ENCODE measurements around the gene ZNF577.

ZNF577 gene

DNA sequence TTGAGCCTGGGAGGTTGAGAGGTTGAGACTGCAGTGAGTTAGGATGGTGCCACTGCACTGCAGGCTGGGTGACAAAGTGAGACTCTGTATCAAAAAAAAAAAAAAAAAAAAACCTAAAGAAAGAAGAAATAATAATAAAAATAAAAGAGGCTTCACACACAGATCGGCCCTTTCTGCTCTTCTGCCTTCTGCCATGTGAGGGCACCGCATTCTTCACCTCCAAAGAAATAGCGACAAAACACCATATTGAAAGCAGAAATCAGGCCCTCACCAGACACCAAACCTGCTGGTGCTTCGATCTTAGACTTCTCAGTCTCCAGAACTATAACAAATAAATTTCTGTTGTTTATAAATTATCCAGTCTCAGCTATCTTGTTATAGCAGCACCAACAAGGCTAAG, 14.1 kb upstream of the ZNF577 start:
- no peak overlapping the region for H3K4me3 ChIP-seq (ENCODE audit: low read depth, low read length)
- TF ChIP-seq, protein P1, sequence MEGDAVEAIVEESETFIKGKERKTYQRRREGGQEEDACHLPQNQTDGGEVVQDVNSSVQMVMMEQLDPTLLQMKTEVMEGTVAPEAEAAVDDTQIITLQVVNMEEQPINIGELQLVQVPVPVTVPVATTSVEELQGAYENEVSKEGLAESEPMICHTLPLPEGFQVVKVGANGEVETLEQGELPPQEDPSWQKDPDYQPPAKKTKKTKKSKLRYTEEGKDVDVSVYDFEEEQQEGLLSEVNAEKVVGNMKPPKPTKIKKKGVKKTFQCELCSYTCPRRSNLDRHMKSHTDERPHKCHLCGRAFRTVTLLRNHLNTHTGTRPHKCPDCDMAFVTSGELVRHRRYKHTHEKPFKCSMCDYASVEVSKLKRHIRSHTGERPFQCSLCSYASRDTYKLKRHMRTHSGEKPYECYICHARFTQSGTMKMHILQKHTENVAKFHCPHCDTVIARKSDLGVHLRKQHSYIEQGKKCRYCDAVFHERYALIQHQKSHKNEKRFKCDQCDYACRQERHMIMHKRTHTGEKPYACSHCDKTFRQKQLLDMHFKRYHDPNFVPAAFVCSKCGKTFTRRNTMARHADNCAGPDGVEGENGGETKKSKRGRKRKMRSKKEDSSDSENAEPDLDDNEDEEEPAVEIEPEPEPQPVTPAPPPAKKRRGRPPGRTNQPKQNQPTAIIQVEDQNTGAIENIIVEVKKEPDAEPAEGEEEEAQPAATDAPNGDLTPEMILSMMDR (IDR thresholded peaks at IDR 0.05; ENCODE audit: low read depth, low read length) = no peak

DNA sequence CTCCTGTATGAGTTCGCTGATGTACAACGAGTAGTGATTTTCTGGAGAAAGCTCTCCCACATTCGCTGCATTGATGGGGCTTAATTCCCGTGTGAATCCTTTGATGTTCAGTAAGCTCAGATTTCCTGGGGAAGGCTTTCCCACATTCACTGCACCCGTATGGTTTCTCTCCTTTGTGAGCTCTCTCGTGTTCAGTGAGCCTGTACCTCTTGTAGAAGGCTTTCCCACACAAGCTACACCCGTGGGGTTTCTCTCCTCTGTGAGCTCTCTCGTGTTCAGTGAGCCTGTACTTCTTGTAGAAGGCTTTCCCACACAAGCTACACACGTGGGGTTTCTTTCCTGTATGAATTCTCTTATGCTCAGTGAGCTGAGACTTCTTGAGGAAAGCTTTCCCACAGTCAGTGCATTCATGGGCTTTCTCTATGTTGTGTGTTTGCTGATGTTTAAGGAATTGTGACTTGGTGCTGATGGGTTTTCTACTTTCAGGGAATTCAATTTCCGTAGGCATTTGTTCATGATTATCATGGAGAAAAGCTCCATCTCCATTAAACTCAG, 3.5 kb upstream of the ZNF577 start:
- TF ChIP-seq, protein P1 (IDR thresholded peaks at IDR 0.05; ENCODE audit: low read depth, low read length) = no peak
- no peak overlapping the region for H3K4me3 ChIP-seq (ENCODE audit: low read depth, low read length)

DNA sequence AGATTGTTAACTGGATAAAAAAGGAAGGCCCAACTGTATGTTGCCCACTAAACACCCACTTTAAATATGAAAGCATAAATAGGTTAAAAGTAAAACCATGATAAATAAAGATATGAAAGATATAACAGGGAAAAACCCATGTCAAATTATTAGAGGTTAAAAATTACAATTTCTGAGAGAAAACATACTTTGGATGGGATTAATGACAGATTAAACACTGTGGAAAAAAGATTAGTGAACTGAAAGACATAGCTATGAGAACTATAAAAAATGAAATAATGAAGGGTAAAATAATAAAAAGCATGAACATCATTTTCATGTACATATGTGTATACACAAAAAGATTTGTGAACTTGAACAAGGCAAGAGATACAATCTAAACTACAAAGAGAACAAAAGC, 2.2 kb upstream of the ZNF577 start:
- no peak overlapping the region for H3K4me3 ChIP-seq (ENCODE audit: low read depth, low read length)
- TF ChIP-seq, protein P1 (IDR thresholded peaks at IDR 0.05; ENCODE audit: low read depth, low read length) = no peak

DNA sequence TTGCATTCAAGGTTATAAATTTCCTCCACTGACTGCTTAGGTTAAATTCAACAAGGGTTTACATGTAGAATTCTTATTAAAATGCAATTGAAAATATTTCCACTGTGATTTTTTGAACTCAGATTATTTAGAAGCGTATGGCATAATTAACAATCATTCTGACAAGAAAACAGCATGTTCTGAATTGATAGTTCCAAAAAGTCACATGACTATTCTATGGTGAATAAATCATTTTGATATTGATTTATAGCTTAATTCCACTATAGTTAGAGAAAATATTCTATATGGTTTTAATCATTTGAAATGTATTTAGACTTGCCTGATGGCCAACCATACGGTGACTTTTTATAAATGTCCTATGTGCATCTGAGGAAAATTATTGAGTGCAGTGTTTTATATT, 3.0 kb downstream of the ZNF577 start:
- TF ChIP-seq, protein P1 (IDR thresholded peaks at IDR 0.05; ENCODE audit: low read depth, low read length) = no peak
- H3K4me3 ChIP-seq (ENCODE audit: low read depth, low read length) = no peak overlapping the region

DNA sequence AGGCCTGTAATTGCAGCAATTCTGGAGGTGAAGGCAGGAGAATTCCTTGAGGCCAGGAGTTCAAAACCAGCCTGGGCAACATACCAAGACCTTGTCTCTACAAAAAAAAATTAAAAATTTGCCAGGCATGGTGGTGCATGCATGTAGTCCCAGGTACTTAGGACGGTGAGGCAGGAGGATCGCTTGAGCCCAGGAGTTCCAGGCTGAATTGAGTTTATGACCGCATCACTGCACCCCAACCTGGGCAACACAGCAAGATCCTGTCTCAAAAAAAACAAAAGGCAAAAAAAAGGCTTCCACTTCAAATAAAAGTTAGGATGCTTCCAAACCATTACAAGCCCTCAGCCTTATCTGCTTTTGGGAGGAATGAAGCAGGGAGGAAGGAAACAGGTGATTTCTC, 5.2 kb downstream of the ZNF577 start:
- TF ChIP-seq, protein P1 (IDR thresholded peaks at IDR 0.05; ENCODE audit: low read depth, low read length) = no peak
- no peak overlapping the region for H3K4me3 ChIP-seq (ENCODE audit: low read depth, low read length)

DNA sequence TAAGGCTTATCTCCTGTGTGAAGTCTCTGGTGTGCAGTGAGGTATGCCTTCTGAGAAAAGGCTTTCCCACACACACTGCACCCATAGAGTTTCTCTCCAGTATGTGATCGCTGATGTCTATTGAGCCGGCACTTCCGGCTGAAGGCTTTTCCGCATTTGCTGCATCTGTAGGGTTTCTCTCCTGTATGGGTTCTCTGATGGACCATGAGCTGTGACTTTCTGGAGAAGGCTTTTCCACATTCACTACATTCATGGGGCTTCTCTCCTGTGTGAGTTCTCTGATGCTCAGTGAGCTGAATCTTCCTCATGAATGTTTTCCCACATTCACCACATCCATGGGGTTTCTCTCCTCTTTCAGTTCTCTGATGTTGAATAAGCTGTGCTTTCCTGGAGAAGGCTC, 14.7 kb downstream of the ZNF577 start:
- no peak overlapping the region for H3K4me3 ChIP-seq (ENCODE audit: low read depth, low read length)
- TF ChIP-seq, protein P1 (IDR thresholded peaks at IDR 0.05; ENCODE audit: low read depth, low read length) = no peak

DNA sequence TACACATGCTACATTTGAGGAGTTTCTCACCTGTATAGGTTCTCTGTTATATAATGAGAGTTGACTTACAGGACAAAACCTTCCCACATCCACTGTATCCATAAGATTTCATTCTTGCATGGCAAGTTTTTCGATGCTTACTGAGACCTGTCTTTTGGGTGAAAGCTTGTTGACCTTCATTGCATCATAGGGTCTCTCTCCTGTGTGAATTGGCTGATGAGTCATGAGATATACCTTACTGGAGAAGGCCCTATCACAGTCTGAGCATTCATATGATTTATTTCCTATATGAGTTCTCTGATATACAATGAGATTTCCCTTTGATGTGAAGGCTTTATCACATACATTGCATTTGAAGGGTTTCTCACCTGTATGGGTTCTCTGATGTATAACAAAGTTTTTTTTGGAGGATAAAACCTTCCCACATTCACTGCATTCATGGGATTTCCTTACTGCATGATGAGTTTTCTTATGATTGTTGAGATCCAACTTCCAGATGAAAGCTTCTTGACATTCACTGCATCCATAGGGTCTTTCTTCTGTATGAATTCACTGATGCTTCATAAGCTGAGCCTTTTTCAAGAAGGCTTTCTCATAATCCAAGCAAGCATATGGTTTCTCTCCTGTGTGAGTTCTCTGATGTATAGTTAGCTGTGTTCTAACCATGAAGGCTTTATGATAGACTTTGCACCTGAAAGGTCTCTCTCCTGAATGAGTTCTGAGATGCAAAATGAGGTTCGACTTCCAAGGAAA, 25.7 kb downstream of the ZNF577 start:
- TF ChIP-seq, protein P1 (IDR thresholded peaks at IDR 0.05; ENCODE audit: low read depth, low read length) = no peak
- no peak overlapping the region for H3K4me3 ChIP-seq (ENCODE audit: low read depth, low read length)

Data from WI38 (cell line).